ENCODE results near the gene SIX5. TPM values are rescaled to one million over a fixed set of nuclear protein-coding genes. Genes with fewer than 3 reads are reported as not detected.

The SIX5 gene
- total RNA-seq, 1 donor from 2014 or later, result 15.5 TPM

DNA sequence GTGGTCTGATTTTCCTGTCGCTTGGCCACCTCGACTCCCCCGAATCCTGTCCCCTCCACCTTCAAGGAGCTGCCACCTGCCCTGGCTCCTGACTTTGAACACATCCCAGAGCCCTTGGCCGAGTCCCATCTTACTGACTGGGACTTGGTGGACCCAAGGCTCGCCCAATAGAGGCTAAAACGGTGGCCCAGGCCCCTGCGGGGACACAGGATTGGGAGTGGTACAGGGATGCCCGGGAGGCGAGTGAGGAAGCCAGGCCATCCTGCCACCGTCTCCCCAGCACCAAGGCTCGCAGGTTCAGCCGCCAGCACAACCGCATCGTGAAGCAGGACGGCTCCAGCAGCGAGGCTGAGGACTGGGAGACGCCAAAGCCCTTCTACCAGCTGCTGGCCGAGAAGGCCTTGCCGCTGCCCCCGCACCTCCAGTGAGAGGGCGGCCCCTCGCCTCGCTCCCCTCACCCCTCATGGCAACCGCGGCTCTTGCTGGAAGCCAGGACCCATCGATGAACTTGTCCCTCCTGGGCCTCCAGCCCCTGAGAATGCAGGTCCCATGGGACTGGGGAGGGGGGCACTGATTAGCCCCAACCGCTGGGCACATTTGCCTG lies 5.3 kb downstream of the SIX5 start:
- Histone ChIP-seq H3K27me3 (no peaks in the 10 kb centered on the region), H3K4me3 (no peak overlapping the region), H3K9me3 (no peaks in the 10 kb centered on the region), H3K27ac (no peak overlapping the region), H3K4me1 (peaks cover 24% of the 10 kb centered on the region), H3K36me3 (no peaks in the 10 kb centered on the region)
- ATAC-seq, result no peak
- intact Hi-C loops (cut with DNase I), result no loop called here
- no peak for DNase-seq
- TF ChIP-seq, protein P1, sequence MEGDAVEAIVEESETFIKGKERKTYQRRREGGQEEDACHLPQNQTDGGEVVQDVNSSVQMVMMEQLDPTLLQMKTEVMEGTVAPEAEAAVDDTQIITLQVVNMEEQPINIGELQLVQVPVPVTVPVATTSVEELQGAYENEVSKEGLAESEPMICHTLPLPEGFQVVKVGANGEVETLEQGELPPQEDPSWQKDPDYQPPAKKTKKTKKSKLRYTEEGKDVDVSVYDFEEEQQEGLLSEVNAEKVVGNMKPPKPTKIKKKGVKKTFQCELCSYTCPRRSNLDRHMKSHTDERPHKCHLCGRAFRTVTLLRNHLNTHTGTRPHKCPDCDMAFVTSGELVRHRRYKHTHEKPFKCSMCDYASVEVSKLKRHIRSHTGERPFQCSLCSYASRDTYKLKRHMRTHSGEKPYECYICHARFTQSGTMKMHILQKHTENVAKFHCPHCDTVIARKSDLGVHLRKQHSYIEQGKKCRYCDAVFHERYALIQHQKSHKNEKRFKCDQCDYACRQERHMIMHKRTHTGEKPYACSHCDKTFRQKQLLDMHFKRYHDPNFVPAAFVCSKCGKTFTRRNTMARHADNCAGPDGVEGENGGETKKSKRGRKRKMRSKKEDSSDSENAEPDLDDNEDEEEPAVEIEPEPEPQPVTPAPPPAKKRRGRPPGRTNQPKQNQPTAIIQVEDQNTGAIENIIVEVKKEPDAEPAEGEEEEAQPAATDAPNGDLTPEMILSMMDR (IDR thresholded peaks at IDR 0.05), result no peak

DNA sequence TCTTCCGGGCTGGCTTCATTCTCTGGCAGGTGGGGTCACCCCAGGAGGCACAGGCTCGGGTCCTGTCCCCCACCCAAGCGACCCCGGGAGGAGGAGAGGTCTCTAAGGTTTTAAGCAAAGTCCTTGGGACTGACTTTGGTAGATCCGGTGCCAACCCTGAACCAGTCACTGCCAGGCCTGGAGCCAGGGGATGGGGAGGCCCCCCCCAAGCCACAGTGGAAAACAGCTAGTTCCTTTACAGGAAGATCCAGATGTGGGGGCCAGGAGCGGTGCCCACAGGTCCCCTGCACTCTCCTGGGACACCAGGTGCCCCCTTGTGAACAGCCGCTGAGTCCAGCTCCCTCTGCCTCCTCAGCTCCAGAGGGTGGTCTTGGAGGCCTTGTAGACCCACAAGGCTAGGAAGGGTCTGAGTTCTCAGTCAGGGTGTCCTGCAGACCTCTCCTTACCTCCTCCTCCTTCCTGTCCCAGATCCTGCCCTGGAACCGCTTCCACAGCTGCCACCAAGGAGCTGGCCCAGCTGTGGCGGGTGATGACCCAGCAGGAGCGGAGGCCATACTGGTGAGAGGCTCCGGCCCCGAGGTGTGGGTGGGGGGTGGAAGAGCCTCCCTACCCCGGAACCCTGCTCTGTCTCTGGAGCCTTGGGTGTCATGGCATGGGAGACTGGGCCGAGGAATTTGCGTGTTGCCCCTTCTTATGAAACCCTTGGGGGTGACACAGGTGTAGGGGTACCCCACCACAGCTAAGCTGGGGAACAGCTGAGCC lies 6.0 kb downstream of the SIX5 start:
- Histone ChIP-seq H3K36me3 (no peaks in the 10 kb centered on the region), H3K27ac (no peak overlapping the region), H3K27me3 (no peaks in the 10 kb centered on the region), H3K4me1 (peaks cover 23% of the 10 kb centered on the region), H3K9me3 (no peaks in the 10 kb centered on the region), H3K4me3 (no peak overlapping the region)
- intact Hi-C loops (cut with DNase I), result no loop called here
- ATAC-seq, result no peak
- TF ChIP-seq, protein P1 (IDR thresholded peaks at IDR 0.05), result no peak
- no peak for DNase-seq

DNA sequence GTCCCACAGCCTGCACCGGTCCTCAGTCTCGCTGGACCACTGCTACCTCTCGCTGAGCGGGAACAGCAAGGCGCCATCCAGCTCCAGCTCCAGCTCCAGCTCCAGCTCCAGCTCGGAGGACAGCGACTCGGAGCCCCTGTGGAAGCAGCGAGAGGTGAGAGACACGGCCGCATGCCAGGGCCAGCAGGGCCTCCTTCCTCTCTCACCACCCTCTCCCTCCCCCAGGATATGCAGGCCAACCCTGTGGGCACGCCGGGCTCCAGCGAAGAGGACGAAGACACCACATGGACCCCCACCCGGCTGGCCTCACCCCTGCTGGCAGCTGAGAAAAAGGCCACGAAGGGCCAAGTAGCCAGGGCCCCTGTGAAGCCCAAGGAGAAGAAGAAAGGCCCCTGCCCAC lies 7.3 kb downstream of the SIX5 start:
- Histone ChIP-seq H3K27me3 (no peaks in the 10 kb centered on the region), H3K36me3 (no peaks in the 10 kb centered on the region), H3K27ac (no peak overlapping the region), H3K9me3 (no peaks in the 10 kb centered on the region), H3K4me1 (peaks cover 15% of the 10 kb centered on the region), H3K4me3 (no peak overlapping the region)
- ATAC-seq (no peak), DNase-seq (no peak)
- TF ChIP-seq, protein P1 (IDR thresholded peaks at IDR 0.05), result no peak
- intact Hi-C loops (cut with DNase I), result no loop called here

GRCh38 chr19:45758921-45759320 lies 10.1 kb downstream of the SIX5 start:
- Histone ChIP-seq H3K4me3 (no peak overlapping the region), H3K27me3 (no peaks in the 10 kb centered on the region), H3K9me3 (no peaks in the 10 kb centered on the region), H3K36me3 (no peaks in the 10 kb centered on the region), H3K27ac (no peak overlapping the region), H3K4me1 (no peaks in the 10 kb centered on the region)
- no peak for ATAC-seq
- TF ChIP-seq, protein P1 (IDR thresholded peaks at IDR 0.05), result no peak
- intact Hi-C loops (cut with DNase I), result no loop called here
- DNase-seq, result no peak

GRCh38 chr19:45757695-45758094 lies 11.4 kb downstream of the SIX5 start:
- Histone ChIP-seq H3K4me1 (no peaks in the 10 kb centered on the region), H3K27me3 (no peaks in the 10 kb centered on the region), H3K36me3 (no peaks in the 10 kb centered on the region), H3K9me3 (no peaks in the 10 kb centered on the region), H3K4me3 (no peak overlapping the region), H3K27ac (no peak overlapping the region)
- no peak for DNase-seq
- intact Hi-C loops (cut with DNase I), result no loop called here
- TF ChIP-seq, protein P1 (IDR thresholded peaks at IDR 0.05), result no peak
- ATAC-seq, result no peak
